Measurements from ENCODE around the gene DNAJB8. TPM values are rescaled to one million over a fixed set of nuclear protein-coding genes. Genes with fewer than 3 reads are reported as not detected.

DNAJB8 gene
- total RNA-seq, 2 donors from 2014 or later: not detected

- peak overlapping the region; percentile 81 for H3K4me3 Mint-ChIP-seq
- no peak for ATAC-seq
- peaks cover 13% of the 10 kb centered on the region for H3K36me3 Mint-ChIP-seq (ENCODE audit: low read depth)
Observed at GRCh38 chr3:128498901-128499530, 32.3 kb upstream of the DNAJB8 start.

DNA sequence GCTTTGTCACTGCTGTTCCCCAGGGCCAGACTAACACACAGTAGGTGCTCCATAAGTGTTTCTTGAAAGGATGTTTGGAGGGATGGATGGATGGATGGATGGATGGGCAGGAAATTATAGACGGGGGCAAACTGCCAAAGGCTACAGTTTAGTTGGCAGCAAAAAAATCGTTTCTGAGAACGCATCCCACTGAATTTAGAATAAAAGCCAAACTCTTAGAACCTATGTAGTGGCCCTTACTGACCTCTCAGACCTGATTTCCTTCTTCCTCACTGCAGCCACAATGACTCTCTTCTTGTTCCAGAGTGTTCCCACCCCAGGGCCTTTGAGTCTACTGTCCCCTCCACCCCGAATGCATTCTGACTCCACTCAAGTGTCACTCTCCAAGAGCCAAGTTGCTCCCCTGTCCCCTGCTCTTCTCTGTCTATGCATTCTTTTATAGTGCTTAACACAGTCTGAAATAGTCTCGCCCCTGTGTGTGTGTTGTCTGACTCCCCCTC lies 31.5 kb upstream of the DNAJB8 start:
- Mint-ChIP-seq H3K27ac (peak overlapping the region; percentile 6), H3K4me3 (peak overlapping the region; percentile 81), H3K27me3 (peaks cover 85% of the 10 kb centered on the region), H3K4me1 (peaks cover 20% of the 10 kb centered on the region), H3K36me3 (ENCODE audit: low read depth) (peaks cover 13% of the 10 kb centered on the region)
- H3K9me3 ChIP-seq (ENCODE audit: control insufficient read depth, low read length, poor library complexity, severe bottlenecking): no peaks in the 10 kb centered on the region
- DNase-seq (no peak), ATAC-seq (no peak)

More at GRCh38 chr3:128498901-128499530, 32.3 kb upstream of the DNAJB8 start:
- no peak for DNase-seq
- peaks cover 20% of the 10 kb centered on the region for H3K4me1 Mint-ChIP-seq
- H3K27me3 Mint-ChIP-seq: peaks cover 87% of the 10 kb centered on the region
- H3K9me3 ChIP-seq (ENCODE audit: control insufficient read depth, low read length, poor library complexity, severe bottlenecking): no peaks in the 10 kb centered on the region
- peak overlapping the region; percentile 6 for H3K27ac Mint-ChIP-seq

DNA sequence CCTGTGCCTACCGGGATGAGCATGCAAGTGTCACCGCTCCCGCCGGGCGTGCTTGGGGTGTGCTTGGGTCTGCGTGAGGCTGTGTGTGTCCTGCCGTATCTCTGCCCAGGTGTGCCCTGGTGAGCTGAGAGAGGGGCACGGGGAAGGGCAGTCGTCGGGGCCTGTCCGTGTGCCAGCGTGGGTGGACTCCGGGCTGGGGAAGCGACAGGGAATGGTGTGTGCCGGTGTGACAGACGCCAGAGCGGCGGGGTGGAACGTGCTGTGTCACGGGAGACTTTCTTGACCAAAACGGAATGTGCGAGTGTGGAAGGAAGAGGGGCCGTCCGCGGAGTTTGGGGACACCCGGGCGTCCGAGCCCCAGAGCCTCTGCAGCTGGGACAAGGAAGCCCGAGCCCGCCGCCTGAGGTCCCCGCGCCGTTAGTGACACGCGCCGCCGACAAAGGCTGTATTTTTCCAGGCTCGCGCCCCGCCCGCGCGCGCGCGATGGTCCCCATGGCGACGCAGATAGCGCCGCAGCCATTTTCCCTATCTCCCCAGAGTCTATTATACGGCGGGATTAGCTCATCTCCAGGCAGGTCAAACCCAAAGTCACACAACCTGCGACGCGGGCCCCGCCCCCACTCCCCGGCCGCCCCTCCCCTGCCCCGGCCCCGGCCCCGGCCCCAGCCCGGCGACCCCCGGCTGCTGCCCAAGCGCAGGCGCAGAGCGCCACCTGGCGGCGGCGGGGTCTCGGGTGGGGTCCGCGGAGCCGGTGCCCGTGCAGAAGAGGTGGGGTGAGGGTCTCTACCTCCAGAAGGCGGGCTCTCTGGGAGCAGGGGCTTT lies 30.8 kb upstream of the DNAJB8 start:
- DNase-seq (peak; percentile 50 to 59 (median 59)), ATAC-seq (peak; percentile 73)
- Mint-ChIP-seq H3K27me3 (peaks cover 79% of the 10 kb centered on the region), H3K4me1 (peaks cover 20% of the 10 kb centered on the region), H3K4me3 (peak overlapping the region; percentile 81), H3K27ac (no peak overlapping the region), H3K36me3 (ENCODE audit: low read depth) (peaks cover 13% of the 10 kb centered on the region)
- H3K9me3 ChIP-seq (ENCODE audit: control insufficient read depth, low read length, poor library complexity, severe bottlenecking): no peaks in the 10 kb centered on the region

GRCh38 chr3:128496602-128497304 lies 30.1 kb upstream of the DNAJB8 start:
- H3K27me3 Mint-ChIP-seq: peaks cover 77% of the 10 kb centered on the region
- ATAC-seq (no peak), DNase-seq (no peak)
- H3K27ac Mint-ChIP-seq: no peak overlapping the region
- peaks cover 24% of the 10 kb centered on the region for H3K4me1 Mint-ChIP-seq
- H3K4me3 Mint-ChIP-seq: peak overlapping the region; percentile 77
- H3K9me3 ChIP-seq (ENCODE audit: control insufficient read depth, low read length, poor library complexity, severe bottlenecking): no peaks in the 10 kb centered on the region
- peaks cover 13% of the 10 kb centered on the region for H3K36me3 Mint-ChIP-seq (ENCODE audit: low read depth)

- Mint-ChIP-seq H3K4me3 (peak overlapping the region; percentile 65), H3K4me1 (peaks cover 27% of the 10 kb centered on the region), H3K27me3 (peaks cover 76% of the 10 kb centered on the region), H3K36me3 (ENCODE audit: low read depth) (peaks cover 13% of the 10 kb centered on the region), H3K27ac (no peak overlapping the region)
- DNase-seq (no peak), ATAC-seq (no peak)
- no peaks in the 10 kb centered on the region for H3K9me3 ChIP-seq (ENCODE audit: control insufficient read depth, low read length, poor library complexity, severe bottlenecking)
Observed at GRCh38 chr3:128496019-128496601, 29.4 kb upstream of the DNAJB8 start.

DNA sequence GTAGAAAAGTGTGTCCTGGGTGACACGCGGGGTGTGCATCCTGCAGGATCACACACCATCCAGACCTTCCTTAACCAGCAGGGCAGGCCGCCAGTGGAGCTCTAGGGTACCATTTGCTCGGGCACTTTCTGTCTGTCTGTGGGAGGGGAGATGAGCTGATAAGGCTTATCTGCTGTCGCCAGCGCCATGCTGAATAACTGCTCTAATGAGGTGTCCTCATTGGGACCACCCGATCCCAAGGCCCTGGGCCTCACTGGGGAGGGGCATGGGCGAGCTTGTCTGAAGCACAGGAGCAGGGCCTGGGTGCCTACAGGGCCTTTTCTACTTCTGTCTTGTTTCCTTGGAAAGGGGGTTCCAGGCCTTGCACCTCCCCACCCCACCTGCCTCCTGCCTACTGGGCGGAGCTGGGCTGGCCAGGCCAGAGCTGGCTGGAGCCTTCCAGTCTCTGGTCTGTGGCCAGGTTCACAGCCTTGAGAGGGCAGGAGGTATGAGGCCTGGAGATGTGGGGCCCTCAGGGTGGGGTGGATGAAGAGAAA lies 28.8 kb upstream of the DNAJB8 start:
- H3K27ac Mint-ChIP-seq: no peak overlapping the region
- DNase-seq (no peak), ATAC-seq (no peak)
- no peaks in the 10 kb centered on the region for H3K9me3 ChIP-seq (ENCODE audit: control insufficient read depth, low read length, poor library complexity, severe bottlenecking)
- peaks cover 27% of the 10 kb centered on the region for H3K4me1 Mint-ChIP-seq
- H3K27me3 Mint-ChIP-seq: peaks cover 73% of the 10 kb centered on the region
- peaks cover 13% of the 10 kb centered on the region for H3K36me3 Mint-ChIP-seq (ENCODE audit: low read depth)
- no peak overlapping the region for H3K4me3 Mint-ChIP-seq

- peaks cover 13% of the 10 kb centered on the region for H3K36me3 Mint-ChIP-seq (ENCODE audit: low read depth)
- no peak for ATAC-seq
- H3K9me3 ChIP-seq (ENCODE audit: control insufficient read depth, low read length, poor library complexity, severe bottlenecking): no peaks in the 10 kb centered on the region
- DNase-seq: no peak
- no peak overlapping the region for H3K27ac Mint-ChIP-seq
- no peak overlapping the region for H3K4me3 Mint-ChIP-seq
- H3K4me1 Mint-ChIP-seq: peaks cover 32% of the 10 kb centered on the region
- H3K27me3 Mint-ChIP-seq: peaks cover 72% of the 10 kb centered on the region
Observed at GRCh38 chr3:128494367-128494650, 27.6 kb upstream of the DNAJB8 start.

GRCh38 chr3:128493570-128494366 lies 27.1 kb upstream of the DNAJB8 start:
- DNase-seq: no peak
- Mint-ChIP-seq H3K36me3 (ENCODE audit: low read depth) (peaks cover 13% of the 10 kb centered on the region), H3K27me3 (peaks cover 67% of the 10 kb centered on the region), H3K4me3 (peak overlapping the region; percentile 76), H3K4me1 (peaks cover 32% of the 10 kb centered on the region), H3K27ac (no peak overlapping the region)
- no peaks in the 10 kb centered on the region for H3K9me3 ChIP-seq (ENCODE audit: control insufficient read depth, low read length, poor library complexity, severe bottlenecking)
- no peak for ATAC-seq

DNA sequence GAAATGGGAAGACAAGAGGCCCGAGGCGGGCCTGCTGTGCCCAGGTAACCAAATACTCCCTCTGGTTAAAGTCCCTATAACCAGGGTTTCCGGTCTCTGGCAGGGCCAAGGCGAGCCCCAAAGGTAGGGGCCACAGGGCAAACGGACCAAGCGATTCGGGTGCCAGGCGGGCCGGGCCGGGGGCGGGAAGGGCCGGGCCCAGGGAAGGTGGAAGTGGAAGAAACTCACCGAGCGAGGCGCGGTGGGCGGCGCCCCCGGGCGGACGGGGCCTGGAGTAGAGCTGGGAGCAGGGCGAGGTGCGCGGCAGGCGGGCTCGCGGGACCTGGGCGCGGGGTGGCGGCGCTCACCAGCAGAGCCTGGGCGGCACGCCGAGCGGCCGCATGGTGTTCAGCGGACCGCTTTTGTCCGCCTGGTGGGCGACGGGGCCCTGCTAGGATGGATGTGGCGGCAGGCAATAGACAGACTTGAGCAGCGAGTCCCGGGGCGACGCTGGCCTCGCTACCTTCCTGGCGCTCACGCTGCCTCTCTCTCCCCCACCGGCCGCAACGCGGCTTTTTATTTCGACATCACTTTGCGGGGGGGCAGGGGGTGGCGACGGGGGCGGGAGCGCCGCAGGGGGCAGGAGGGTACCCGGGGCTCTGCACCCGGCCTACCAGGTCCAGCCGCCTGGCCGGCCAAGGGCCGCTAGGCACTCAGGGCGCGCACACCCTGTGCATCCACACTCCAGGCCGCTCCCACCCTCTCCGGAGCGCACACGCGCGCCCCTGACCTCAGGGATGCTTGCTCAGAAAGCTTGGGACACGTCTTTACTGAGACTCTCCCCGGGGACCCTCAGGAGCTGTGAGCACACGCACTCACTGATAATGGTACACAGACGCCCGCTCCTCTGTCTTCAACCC lies 26.2 kb upstream of the DNAJB8 start, which contains the start of gene GATA2:
TSS of gene GATA2 (minus strand) at position 531 of the 899 bp plus-strand sequence. CDS start 6,170 bp downstream, outside the sequence.
- ATAC-seq (peak; percentile 29), DNase-seq (no peak)
- H3K9me3 ChIP-seq (ENCODE audit: control insufficient read depth, low read length, poor library complexity, severe bottlenecking): no peaks in the 10 kb centered on the region
- Mint-ChIP-seq H3K27ac (no peak within 1 kb of the TSS), H3K36me3 (ENCODE audit: low read depth) (peaks cover 13% of the 10 kb centered on the region), H3K4me3 (peak within 1 kb of the TSS; percentile 76), H3K4me1 (peaks cover 29% of the 10 kb centered on the region), H3K27me3 (peaks cover 61% of the 10 kb centered on the region)

GRCh38 chr3:128491941-128492670 lies 25.4 kb upstream of the DNAJB8 start:
- Mint-ChIP-seq H3K4me3 (peak overlapping the region; percentile 72), H3K36me3 (ENCODE audit: low read depth) (peaks cover 15% of the 10 kb centered on the region), H3K4me1 (peaks cover 30% of the 10 kb centered on the region), H3K27ac (no peak overlapping the region), H3K27me3 (peaks cover 61% of the 10 kb centered on the region)
- H3K9me3 ChIP-seq (ENCODE audit: control insufficient read depth, low read length, poor library complexity, severe bottlenecking): no peaks in the 10 kb centered on the region
- DNase-seq (no peak), ATAC-seq (no peak)

GRCh38 chr3:128491691-128491940 lies 24.9 kb upstream of the DNAJB8 start:
- H3K4me1 Mint-ChIP-seq: peaks cover 30% of the 10 kb centered on the region
- DNase-seq (no peak), ATAC-seq (no peak)
- H3K27me3 Mint-ChIP-seq: peaks cover 59% of the 10 kb centered on the region
- no peaks in the 10 kb centered on the region for H3K9me3 ChIP-seq (ENCODE audit: control insufficient read depth, low read length, poor library complexity, severe bottlenecking)
- peak overlapping the region; percentile 72 for H3K4me3 Mint-ChIP-seq
- peaks cover 15% of the 10 kb centered on the region for H3K36me3 Mint-ChIP-seq (ENCODE audit: low read depth)
- no peak overlapping the region for H3K27ac Mint-ChIP-seq
